Endometrium (tissue), 2 donors: ENCODE data around the gene IL12RB2.
"Not testable (repeated sequence)": the region's sequence is repeated elsewhere in the genome, so short reads cannot be mapped to it uniquely, and the experiment has no call there.

Experiments used
- FAIRE-seq: peaks from 2 replicates; lab custom pipeline; 2012; peaks lifted over from hg19 to GRCh38; lab: Jason Lieb, UNC
- donor health status: control.
- donor health status: control.

IL12RB2 gene

DNA sequence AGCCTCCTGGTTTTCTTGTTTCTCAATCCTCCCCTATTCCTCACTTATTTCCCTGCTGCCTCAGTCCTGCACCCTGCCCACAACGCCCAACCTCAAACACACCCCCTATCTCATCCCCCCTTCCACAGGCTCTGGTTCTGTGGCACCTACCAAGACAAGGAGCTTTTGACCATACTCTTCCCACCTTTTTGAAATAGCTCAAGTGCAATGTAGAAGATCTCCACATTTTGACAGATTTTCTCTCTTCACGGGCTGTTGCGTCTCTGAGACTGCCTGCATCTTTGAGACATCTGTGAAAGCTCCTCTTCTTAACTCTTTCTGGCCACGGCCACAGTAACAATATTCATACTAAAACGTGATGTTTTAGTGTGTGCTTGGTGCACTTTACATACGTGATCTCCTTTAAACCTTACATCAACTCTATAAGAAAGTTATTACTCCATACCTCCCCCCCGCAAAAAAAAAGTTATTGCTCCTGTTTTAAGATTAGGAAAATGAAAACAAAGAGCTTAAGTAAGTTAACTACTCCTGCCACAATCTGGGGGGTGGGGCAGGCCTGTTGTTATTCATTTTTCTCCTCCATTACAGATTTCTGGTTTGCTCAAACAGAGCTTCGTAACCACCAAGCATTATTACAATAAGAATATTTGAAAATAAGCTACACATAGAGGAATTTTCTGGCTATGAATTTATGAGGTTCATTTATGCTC is 124.4 kb downstream of the IL12RB2 start:
- FAIRE-seq: no peak

GRCh38 chr1:67432745-67433144 is 125.1 kb downstream of the IL12RB2 start:
- no peak for FAIRE-seq

DNA sequence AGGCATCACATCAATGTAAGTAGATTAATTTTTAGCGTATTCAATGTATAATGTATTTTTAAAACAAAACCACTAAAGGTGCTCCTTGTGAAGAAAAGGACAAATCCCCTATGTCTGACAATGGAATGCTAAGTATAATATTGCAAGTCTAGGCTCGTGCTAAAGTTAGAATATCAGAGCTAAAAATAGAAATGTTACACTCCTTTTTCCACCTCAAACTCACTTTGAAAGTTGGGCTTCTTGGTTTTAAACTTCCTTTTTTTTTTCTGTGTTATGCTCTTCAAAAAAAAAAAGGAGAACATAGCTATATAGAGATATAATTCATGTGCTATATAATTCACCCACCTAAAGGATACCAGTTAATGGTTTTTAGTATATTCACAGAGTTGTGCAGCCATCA is 126.2 kb downstream of the IL12RB2 start:
- FAIRE-seq: no peak

GRCh38 chr1:67434491-67434890 is 126.8 kb downstream of the IL12RB2 start:
- peak; percentile 89 for FAIRE-seq

DNA sequence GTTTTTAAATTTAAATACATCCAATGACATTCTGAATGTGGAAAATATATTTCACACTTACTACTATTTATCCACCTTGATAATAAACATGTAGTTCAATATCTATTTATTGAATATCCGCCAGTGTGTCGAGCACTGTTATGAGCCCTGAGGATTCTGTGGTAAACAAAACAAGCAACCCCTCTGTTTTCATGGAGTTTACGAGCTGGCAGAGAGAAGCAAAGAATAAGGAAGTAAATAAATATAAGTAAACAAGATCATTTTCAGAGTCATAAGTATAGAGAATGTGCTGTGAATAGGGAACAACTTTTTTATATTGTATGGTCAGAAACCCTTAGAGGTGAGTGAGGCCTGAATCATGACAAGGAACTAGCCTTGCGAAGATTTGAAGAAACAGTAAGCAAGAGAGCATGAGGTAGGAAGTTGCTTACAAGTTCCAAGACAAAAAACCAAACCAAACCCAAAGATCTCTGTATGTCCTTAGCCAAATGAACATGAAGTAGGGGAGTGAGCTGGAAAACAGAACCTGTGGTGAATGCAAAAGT is 128.9 kb downstream of the IL12RB2 start:
- FAIRE-seq: no peak

DNA sequence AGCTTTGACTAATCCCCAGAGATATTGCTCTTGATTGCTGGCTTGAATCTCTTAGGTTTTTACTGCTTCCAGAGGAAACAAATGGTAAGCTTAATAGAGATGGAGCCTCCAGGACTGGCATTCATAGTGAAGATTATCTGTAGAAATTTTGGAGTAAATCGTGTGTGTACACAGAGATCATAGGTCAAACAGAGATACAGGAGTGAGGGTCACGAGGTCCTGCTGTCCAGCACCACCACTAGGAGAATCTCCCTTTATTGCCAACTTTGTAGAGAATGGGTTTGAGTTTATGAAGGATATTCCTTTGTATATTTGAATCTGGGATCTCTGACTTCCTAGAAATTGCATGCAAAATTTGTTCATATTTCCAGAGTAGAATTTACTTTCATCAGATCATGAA is 130.3 kb downstream of the IL12RB2 start:
- no peak for FAIRE-seq

- FAIRE-seq: no peak
Observed at GRCh38 chr1:67439277-67440029, 131.8 kb downstream of the IL12RB2 start.

- no peak for FAIRE-seq
Observed at GRCh38 chr1:67440339-67440738, 132.7 kb downstream of the IL12RB2 start.

- no peak for FAIRE-seq
Observed at GRCh38 chr1:67441183-67441582, 133.5 kb downstream of the IL12RB2 start.

DNA sequence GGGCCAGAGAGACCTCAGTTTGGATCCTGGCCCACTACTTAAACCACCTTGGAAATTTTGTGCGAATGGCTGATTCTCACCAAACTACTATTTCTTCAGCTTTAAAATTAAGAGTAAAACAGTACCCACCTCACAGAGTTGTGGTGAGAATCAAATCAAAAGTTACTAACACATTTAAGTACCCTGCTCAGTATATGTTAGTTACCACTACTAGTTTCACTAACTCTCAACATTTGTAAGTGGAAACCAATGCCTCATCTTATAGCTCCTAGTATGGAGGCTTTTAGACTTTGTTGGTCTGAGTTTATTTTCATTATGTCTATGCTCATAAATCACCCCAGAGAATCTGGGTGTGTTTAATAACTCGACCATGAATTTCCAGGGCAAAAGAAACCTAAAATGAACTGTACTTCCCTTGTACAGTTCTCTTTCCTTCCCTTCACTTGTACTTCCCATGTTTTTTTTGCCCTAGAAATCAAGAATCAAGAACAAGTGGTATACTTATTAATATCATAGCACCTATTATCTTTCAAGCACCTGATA is 134.1 kb downstream of the IL12RB2 start:
- no peak for FAIRE-seq

DNA sequence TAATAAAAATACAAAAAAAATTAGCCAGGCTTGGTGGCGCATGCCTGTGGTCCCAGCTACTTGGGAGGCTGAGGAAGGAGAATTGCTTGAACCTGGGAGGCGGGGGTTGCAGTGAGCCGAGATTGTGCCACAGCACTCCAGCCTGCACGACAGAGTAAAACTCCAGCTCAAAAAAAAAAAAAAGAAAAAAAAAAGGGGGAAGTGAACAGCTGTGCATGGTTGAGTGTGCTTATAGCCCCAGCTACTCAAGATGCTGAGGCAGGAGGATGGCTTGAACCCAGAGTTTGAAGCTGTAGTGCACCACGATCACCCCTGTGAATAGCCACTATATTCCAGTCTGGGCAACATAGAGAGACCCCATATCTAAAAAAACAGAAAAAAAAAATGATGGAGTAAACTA is 138.3 kb downstream of the IL12RB2 start:
- FAIRE-seq: not testable (repeated sequence)
